T47D (cell line): Measurements from ENCODE around the gene DKK3.
A peak's percentile ranks its signal among the peaks of the same experiment; 100 is the strongest.
"Not testable (repeated sequence)": the region's sequence is repeated elsewhere in the genome, so short reads cannot be mapped to it uniquely, and the experiment has no call there.

Source experiments
- DNase-seq, 2 experiments: peaks; one replicate each; pipeline versions ENCODE4 v3.0.0 to v3.0.0-alpha.2; 2011 to 2012; ENCODE audit warnings: low read depth in 1 of 2, low spot score in 1 of 2
- JUND ChIP-seq: IDR thresholded peaks from 2 replicates; pipeline ENCODE4 v1.6.1; 2012; ENCODE audit warnings: low read depth
- in situ Hi-C: cut with HindIII; loops from 2 replicates; pipeline ENCODE4 v1.10.0; 2016; ENCODE audit warnings: low sequenced_read_pairs, low pct_unique_long_range_greater_than_20kb

The DKK3 gene

DNA sequence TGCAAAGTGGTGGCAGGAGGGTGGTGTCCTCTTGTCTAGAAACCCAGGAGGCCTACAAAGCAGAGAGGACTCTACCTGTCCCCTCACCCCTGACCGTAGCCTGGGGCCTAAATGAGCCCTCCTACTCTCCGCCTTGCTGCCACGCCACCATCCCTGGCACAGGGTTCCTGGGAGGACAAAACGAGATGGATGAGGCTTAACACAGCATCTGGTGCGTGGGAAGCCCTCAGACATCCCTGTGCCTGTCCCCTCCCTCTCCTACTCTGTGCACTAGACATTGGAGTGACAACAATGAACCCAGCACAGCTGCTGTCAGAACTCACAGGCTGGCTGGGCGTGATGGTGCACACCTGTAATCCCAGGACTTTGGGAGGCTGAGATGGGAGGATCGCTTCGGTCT lies 36.4 kb upstream of the DKK3 start:
- in situ Hi-C loops, result no loop called here
- no peak for DNase-seq

DNA sequence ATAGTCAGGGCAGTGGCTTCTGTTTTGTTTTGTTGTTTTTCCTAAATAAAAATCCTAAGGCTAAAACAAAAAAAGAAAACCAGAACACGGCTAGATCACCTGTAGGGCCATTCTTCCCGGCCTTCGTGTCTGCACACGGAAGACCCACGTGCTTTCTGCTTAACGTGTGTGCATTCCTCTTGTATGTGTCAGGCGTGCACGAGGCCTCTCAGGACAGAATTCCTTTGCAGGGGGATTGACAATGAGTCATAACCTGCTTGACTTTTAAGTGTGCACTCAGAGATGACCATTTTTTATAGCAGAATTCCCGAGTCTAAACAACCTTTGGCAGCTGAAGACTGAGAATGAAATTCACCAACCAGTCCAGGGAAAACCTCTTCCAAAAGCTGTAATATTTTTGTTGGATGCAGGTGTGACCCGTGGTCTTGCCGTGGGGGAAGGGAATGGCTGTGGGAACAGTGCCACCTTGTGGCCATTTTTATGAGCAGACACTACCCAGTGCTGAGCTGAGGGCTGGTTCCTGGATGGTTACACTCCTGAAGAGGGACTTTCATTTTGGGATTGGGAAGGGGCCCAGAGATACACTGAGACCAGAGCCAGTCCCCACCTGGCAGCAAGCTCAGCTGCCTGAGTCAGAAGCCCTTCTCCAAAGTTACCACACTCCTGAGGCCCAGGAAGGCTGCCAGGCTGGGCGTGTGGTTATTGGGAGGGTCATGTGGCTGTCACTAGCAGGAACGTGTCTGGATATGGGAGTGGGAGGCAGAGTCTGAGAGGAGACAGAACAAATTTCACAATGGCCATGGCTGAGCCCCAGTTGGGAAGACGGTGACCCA lies 35.7 kb upstream of the DKK3 start:
- in situ Hi-C loops, result no loop called here
- TF ChIP-seq JUND, result no peak
- peak; percentile 31 to 77 for DNase-seq

More for the DNA sequence above, 36.4 kb upstream of the DKK3 start:
- TF ChIP-seq JUND, result no peak

DNA sequence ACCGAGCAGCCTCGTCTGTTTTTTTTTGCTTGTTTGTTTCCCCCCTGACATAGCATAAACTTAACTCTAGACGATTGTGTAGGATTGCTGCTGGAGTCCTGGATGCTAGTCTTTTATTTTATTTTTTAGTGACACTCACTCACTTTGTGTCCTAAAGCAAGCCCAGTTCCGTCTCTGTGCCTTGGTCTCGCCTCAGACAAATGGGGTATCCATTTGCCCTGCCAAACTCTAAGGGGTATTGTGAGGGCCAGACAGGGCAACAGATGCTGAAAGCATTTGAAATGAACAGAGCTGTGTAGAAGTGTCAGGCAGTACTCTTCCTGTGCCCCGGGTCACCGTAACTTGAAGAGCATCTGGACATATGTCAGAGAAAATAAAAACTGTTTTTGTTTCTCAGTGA lies 34.8 kb upstream of the DKK3 start:
- in situ Hi-C loops, result no loop called here
- TF ChIP-seq JUND, result no peak
- DNase-seq, result no peak

DNA sequence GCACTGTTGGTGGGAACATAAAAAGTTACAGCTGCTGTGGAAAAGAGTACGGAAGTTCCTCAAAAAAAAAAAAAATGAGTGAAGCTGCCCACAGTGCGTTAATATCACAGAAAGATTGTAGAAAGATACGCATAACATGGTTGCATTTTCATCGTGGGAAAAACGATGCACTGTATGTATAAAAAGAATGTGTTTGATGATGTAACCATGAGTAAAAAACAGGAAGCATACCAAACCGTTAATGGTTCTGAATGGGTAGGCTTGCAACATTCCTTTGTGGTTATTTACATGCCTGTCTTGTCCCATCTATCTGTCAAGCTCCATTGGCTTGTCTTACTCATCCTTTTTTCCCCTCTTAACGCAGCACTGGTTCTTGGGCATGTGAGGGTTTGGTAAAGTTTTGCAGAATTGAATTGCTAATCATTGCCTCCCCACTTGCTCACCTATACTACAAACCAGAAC lies 33.8 kb upstream of the DKK3 start:
- TF ChIP-seq JUND, result no peak
- peak in 1 of 2 experiments; percentile 11 for DNase-seq
- in situ Hi-C loops, result no loop called here

DNA sequence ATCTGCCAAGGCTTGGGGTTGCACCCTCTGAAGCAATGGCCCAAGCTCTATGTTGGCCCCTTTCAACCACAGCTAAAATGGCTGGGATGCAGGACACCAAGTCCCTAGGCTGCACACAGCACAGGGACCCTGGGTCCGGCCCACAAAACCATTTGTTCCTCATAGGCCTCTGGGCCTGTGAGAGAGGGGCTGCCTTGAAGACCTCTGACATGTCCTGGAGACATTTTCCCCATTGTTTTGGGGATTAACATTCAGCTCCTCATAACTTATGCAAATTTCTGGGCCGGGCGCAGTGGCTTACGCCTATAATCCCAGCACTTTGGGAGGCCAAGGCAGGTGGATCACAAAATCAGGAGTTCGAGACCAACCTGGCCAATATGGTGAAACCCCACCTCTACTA lies 32.3 kb upstream of the DKK3 start:
- in situ Hi-C loops, DNase-seq: not testable (repeated sequence)

DNA sequence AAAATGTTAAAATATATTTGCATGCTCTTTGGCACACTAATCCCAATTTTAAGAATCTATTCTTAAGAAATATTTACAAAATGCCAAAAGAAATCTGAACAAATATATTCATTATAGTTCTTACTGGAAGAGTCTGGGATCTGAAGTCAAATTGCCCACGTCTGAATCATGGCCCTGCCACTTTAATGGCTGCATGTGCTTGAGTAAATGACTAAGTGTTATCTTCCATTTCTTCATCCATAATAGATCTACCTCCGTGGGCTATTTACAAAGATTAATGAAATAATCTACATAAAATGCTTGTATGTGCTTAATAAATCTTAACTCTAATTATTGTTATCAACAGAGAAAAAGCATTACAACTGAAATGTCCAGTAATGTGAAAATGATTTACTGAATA lies 24.5 kb upstream of the DKK3 start:
- DNase-seq, result no peak
- no peak for TF ChIP-seq JUND
- in situ Hi-C loops, result no loop called here

DNA sequence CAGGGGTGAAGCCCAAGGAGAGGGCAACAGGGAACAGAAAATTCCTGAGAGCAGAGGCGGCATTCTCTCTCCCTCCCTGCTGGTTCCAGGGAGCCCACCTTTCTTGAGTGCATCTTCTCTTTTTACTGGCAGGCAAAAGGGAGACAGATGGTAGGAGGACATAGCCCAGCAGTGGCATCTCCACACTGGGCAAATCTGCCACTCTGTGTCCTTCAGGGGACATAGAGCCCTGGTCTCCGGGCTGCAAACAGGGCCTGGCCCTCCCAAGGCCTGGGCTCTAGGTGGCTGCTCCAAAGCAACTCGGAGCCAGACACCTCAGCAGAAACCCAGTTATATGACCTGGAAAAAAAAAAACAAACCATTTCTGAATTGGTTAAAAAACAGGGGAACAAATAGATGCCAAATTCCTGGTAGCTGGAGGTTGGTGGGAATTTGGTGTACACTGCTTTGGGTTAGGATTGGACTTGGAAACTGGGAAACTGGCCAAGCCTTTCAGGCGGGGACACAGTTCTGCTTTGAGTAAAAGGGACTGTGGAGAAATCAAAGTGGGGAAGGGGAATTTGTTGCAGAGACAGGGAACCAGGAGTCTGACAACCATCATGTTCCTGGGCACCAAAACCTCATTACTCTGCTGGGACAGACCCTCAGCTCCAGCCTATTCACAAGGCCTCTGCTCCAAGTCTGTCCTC lies 23.6 kb upstream of the DKK3 start:
- no peak for DNase-seq
- no peak for TF ChIP-seq JUND
- in situ Hi-C loops, result no loop called here

DNA sequence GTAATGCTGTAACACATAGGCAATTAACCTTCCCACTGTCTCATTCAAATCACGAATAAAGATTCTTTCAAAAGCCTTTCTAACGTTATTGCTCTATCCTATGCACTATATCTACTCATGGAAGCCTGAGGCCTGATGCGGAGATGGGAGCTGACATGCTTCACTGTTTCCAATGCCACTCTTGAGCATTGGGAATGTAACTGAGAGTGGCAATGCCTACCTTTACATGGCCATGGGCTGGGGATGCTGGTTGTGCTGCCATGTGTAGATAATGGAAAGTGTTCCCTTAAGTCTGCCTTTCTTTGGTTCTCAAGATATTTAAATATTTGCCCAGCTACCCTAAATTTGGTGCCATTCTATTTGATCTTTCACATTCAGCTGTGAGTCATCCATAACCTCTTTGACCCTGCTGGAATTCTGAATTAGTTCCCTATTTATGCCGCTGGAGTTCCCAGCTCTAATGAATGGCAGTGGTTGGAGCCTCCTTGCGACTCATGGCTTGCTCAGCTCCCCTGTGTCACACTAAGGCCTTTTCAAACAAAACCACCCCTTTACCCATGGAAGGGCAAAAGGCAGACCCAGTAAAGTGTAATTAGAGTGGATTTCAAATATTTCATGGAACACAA lies 21.4 kb upstream of the DKK3 start:
- in situ Hi-C loops, result no loop called here
- no peak for TF ChIP-seq JUND
- DNase-seq, result no peak

DNA sequence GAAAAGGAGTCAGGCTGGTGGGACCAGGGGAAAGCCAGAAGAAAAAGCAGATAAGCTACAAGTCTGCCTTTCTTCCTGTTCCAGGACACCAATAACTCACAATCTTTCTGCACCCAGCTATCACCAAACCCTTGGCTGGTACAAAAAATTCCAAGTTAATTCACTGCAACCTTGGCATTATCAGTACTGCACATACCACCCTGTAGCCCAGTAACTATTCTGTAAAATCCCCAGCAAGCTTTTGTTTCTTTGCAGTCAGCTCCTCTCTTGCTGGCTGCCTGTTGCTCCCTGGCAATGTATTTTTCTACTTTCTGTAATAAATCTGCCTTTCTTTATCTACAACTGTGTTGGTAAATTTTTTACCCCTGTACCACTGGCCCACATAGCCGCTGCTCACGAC lies 20.7 kb upstream of the DKK3 start:
- in situ Hi-C loops, result no loop called here
- no peak for DNase-seq
- TF ChIP-seq JUND, result no peak

DNA sequence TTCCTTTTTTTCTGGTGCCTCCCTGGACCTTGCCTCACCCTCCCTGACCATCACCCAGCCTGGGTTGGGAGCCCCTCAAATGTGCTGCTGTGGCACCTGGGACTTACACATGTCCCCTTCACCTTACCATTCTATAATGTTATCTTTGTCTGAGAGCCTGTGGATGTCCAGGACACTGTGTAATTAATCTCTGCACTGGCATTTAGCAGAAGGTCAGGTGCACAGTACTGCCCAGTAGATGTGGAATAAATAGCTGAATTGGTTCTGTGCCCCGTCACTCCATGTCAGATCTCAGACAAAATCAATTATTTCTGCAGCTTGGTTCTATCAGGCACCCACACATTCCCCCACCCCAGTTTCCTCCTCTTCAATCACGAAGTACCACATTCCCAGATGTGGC lies 19.9 kb upstream of the DKK3 start:
- DNase-seq, result no peak
- no peak for TF ChIP-seq JUND
- in situ Hi-C loops, result no loop called here

DNA sequence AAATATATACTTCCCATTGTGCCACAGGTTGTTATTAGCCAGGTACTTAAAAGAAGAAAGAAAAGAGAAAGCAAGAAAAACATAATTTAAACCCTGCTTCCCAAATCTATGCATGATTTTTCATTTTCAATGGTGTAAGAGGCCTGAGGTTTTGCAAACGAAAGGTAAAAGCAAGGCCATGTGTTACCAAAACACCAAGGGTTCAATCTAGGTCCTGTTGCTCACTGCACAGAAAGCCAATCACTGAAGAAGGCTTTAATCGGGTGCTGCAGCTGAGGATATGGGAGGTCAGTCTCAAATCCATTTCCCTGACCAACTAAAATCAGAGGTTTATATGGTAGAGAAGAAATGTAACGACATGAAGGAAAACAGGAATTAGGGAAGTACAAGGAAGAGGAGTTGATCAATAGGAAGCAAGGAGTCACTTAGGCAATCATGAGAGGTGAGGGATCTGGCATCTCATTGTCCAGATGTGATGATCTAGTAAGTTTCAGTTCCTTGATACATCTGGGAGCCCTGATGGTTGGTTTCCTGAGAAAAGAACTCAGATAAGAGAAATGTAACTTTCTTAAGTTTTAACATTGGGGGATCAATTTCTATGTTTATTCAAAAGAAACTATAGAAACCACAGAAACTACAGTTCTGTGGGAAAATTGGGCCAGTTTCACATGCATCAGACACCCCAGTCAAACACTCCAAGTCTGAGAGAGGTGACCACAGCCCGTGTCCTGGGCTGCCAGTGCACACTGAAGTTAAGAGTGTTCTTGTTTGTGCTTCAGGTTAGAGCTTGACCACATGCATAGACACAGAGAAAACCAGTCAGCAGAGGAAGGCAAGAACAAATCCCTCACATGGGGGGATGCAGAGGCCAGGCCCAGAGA lies 18.1 kb upstream of the DKK3 start:
- no peak for TF ChIP-seq JUND
- in situ Hi-C loops, result no loop called here
- no peak for DNase-seq

DNA sequence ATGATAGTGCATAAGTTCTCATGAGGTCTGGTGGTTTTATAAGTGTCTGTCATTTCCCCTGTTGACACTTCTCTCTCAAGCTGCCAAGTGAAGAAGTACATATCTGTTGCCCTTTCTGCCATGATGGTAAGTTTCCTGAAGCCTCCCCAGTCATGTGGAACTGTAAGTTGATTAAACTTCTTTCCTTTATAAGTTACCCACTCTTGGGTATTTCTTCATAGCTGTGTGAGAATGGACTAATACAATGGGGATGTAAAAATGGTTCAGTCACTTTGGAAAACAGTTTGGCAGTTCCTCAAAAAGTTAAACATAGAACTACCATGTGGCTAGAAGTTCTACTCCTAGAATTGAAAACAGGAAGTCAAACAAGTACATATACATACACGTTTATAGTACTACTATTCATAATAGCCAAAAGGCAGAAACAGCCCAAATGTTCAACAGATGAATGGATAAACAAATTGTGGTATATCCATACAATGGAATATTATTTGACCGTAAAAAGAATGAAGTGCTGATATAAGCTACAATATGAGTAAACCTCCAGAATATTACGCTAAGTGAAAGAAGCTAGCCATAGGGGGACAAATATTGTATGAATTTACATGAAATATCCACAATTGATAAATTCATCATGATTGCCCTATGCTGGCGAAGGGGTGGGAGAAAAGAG lies 16.0 kb upstream of the DKK3 start:
- TF ChIP-seq JUND, result no peak
- no peak for DNase-seq
- in situ Hi-C loops, result no loop called here
